NCI-H2081 (cell line): ENCODE results near the gene ST3GAL6.

ENCODE experiments used
- DNase-seq, 2 experiments: peaks; one replicate each; lab custom pipeline; 2025; lab: John Stamatoyannopoulos, UW

The ST3GAL6 gene

DNA sequence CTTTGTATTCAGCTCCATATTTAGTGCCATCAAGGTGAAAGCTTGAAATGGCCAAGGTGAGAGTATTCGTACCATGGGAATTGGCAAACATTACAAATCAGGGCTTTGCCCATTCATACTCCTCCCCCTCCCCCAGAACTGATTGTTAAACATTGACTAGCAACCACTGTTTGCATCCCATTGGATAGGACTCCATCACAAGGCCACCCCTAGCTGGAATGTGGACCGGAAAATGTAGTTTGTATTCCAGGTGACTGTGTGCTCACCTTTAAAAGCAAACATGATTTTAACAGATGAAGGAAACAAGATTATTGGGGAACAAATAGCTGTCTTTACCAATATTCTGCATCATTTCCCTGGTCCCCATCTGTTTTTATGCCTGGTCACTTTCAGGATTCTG lies 14.1 kb downstream of the ST3GAL6 start:
- no peak for DNase-seq

- no peak for DNase-seq
These were observed 14.7 kb downstream of the ST3GAL6 start for GRCh38 chr3:98777801-98778220.

DNA sequence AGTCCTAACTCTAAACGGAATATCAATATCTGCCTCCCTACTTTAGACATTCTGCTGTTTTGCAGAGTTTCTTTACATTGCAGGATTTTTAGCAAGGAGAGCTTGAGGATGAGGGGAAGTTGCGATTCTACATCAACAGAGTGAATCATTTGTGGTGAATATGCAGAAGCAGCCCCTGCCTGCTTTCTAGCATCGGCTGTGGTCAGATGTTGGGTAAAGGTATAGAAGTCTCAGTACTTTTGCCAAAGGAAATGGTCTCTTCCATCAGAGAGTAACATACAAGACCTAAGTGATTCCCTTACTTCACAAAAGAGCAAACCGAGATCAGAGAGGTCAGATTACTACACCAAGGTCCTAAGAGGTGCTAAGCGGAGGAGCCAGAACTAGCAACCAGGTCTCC lies 15.2 kb downstream of the ST3GAL6 start:
- DNase-seq, result no peak

GRCh38 chr3:98778852-98779413 lies 15.8 kb downstream of the ST3GAL6 start:
- no peak for DNase-seq

- no peak for DNase-seq
These were observed 16.6 kb downstream of the ST3GAL6 start for GRCh38 chr3:98779541-98780335.

DNA sequence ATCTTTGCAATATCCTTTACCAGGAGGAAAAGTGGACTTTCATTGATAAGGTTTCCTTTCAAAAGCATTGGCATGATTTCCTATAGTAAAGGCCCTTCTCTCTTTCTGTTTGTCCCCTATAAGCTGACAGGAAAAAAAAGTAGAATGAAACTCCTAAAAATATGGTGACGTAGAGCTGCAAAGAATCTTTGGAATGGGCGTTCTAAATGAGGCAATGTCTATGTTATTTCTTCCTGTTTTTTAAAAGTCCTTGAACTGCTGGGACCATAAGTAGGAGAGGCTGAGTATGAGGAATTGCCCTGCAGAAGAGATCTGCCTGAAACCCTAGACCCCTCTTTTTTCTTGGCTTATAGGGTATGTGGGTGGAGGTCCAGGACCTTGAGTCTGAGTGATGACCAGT lies 17.2 kb downstream of the ST3GAL6 start:
- DNase-seq, result no peak

- no peak for DNase-seq
These were observed 19.8 kb downstream of the ST3GAL6 start for GRCh38 chr3:98782824-98783500.

DNA sequence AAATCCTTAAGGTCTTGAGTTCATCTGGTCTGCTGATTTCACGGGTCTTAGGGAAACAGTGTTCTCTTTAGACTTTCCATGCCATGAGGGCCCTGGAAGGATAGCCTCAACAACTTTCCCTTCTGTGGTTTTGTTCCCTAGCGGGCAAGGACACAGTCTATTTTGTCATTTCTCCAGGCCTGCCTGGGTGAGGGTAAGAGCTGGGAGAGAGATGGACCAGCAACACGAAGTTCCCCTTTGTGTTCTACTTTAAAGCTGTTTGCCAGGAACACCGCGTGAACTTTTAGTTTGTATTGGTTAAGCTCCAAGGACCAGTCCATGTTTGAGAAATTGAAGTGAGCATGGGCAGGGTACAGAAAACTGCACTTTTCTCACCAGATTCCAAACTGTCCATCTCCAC lies 20.9 kb downstream of the ST3GAL6 start:
- DNase-seq, result no peak

DNA sequence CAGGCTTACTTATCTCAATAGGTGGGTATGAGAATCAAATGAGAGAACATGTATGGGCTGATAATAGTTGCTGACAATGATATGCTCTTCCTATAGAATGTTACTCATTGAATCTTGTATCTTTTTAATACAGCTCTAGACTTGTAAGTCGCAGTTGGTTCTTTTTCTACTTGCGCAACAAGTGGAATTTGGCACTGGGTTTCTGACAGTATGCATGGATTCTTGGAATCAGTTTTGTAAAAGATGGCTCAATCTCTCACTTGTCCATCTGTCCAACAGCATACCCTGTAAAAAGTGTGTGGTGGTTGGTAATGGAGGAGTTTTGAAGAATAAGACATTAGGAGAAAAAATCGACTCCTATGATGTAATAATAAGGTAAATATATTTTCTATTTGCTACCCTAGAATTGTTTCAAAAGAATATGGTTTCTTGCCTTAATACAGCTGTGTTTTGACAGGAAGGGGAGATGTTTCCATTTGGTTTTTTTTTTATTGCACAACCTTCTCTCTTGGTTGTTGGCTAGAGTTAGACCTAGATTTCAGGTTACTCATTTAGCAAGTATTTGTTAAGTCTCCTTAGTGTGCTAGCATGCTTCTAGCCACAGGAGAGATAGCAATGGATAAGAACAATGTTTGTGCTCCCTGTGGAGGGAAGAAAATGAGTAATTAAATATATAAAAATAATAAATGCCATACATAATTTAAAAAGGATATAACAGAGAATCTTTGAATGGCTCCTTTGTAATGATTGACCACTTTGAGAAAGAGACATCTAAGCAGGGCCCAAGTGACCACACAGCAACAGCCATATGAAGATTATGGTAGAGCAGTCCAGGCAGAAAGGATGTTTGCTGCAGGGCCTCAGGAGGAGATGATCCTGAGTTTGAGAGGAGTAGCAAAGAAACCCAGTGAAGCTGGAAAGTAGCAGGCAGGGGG lies 21.8 kb downstream of the ST3GAL6 start:
- DNase-seq, result no peak

DNA sequence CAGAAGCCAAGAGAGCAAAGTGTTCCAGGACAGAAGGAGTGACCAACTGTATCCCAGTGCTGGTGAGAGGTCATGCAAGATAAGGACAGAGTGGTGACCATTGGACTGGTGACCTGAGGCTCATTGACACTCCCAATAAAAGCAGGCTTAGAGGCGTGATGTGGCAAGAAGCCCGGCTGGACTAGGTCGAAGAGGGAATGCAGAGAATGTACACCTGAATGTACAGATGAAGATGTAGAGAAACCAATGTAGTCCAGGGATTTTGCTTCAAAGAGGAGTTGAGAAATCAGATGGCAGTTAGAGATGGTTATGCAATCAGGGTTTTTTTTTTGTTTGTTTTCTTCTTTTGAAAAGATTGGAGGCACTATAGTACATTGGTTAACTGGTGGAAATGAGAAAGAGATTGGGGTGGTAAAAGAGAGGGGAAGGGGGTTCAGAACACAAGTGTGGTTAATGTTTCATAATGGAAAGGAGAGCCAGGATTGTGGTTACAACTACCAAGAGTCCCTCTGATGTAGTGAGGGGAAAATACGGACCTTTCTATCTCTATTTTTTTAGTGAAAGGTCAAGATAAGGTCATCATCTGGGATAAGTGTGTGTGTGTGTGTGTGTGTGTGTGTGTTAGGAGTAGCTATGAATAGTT lies 23.3 kb downstream of the ST3GAL6 start:
- DNase-seq, result no peak

DNA sequence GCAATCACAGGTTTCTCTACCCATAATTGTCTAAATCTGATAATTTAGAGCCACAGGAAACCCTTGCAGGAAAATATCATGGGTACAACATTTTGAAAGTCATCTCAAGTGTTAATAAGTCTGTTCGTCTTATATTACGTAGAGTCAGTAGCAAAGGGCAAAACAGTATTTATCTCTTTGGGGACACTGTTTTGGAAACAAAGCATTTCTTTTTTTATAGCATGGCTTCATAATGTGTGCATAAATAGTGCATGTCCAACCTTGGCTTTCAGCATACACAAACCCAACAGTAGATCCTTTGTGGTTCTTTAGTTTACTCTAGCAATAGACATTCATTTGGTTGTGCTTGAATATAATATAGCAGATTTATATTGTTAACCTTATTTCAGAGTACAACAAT lies 24.0 kb downstream of the ST3GAL6 start:
- DNase-seq, result no peak

DNA sequence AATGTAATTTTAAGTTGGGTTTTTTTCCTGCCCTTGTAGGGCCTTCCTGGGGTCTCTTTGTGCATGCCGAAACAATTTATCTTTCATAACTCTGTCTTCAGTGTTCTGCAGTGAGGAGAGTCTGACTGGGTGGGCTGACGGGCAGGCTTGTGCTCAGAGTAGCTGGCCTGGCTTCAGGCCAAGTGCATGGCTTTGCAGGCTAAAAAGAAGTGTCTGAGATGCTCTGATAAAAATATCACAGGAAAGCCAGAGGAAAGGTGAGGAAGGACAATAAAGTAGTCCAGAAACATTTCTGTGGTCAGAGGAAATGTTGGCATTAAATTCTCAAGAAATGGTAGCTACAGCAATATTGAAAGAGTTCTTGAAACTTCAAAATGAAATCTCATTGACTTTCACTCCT lies 25.5 kb downstream of the ST3GAL6 start:
- no peak for DNase-seq

DNA sequence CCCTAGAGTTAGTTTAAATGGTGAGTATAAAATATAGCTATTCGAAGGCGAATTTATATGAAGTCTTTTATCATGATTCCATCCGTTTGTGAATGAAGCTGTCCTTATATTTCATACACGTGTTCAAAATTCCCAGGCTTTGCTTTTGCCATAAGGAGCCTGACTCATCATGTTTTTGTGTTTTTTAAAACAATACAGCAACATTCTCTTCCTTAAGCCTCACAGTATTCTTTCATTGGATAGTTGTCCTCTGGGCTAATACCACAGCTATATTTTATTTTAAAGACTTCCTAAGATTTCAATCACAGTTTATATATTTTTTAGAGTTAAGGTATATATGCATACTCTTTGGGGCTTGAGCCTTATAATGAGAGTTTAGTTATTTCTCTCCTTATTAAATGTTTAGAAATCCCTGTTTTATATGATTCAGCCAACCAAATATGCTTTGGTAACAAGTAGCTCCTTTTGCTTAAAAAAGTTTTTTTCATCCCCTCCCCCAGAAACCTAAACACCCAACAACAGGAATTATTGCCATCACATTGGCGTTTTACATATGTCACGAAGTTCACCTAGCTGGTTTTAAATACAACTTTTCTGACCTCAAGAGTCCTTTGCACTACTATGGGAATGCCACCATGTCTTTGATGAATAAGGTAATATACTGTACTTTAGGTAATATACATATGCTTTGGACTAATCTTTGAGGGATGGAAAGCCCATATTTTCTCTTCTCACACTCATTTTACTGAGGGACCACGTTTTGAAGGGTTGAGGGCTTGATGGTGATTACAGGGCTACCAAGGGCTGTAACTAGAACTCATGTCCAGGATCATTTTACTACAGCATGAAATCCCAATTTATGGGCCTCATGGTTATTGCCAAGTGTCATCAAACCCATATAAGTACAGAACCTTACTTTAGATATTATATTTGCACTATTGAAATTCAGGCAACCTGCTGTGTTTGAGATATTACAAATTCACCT lies 28.5 kb downstream of the ST3GAL6 start:
- DNase-seq, result no peak

GRCh38 chr3:98793971-98794370 lies 30.8 kb downstream of the ST3GAL6 start:
- no peak for DNase-seq

GRCh38 chr3:98796334-98796733 lies 33.2 kb downstream of the ST3GAL6 start:
- no peak for DNase-seq

- no peak for DNase-seq
These were observed 34.8 kb downstream of the ST3GAL6 start for GRCh38 chr3:98797905-98798304.

GRCh38 chr3:98798820-98799219 lies 35.7 kb downstream of the ST3GAL6 start:
- DNase-seq, result no peak

GRCh38 chr3:98799479-98799878 lies 36.3 kb downstream of the ST3GAL6 start:
- DNase-seq, result no peak

DNA sequence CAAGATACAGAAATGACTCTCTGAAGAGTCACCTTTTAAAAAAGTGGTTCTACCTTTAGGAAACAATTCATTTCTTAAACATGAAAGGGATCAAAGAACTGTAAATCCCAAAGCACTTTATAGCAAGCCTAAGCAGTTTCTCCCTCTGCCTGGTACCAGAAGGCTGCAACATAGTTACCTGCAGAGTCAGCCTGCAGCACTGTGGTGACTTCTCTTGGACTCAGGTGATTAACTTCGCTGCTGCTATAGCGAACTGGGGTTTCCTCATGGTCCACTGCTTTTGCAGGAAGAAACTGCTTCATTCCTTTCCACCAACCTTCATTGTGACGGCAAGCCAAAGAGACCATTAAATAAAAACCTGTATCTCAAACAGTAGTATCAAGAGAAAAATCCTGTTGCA lies 37.3 kb downstream of the ST3GAL6 start:
- DNase-seq, result no peak

DNA sequence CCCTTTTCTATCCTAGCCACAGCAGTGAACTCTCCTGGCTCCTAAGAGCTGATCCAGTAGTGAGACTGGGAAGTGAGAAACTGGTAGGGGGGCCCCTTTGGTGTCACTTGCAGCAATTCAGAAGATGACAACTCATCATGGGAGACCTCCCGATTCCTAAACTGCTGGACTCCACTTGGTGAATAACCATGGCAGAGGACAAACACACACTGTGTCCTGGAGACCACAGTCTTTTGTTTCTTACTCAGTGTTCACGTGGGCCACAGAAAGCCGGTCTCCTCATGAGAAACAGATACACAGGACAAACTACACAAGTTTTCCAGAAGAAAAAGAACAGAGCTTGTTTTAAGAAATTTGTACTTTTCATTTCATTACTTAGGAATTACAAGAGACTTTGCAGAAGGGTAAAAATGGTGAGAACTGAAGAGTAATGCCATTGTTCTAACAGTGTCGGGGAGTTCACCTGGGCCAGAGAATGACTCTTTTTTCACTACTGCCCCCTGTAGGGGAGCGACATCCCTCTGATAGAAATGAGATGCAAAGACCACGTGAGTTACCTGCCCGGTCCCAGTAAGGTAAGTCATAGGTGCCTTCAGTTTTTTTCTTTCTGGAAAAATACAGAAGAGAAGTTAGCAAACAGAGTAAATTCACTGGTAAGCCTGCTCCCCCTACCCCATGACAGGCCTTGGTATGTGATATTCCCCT lies 38.1 kb downstream of the ST3GAL6 start:
- no peak for DNase-seq
